Upper lobe of left lung (tissue), 6 donors: ENCODE data around the gene FGF5. TPM values are rescaled to one million over a fixed set of nuclear protein-coding genes. Genes with fewer than 3 reads are reported as not detected.
A peak's percentile ranks its signal among the peaks of the same experiment; 100 is the strongest.

ENCODE experiments used
- ATAC-seq, 2 donors: fragments of 200-7000 bp; cut with Tn5 transposase; one replicate each; pipeline ENCODE4 v1.9.1; 2022; ENCODE audit warnings: mild to moderate bottlenecking in 2 of 2, moderate library complexity in 2 of 2; ENCODE audit not compliant: low FRiP score in 2 of 2
- DNase-seq, 2 donors: peaks; one replicate each; pipeline ENCODE4 v3.0.0-alpha.2; 2019 to 2020
- H3K27ac ChIP-seq, 4 donors: fragments of 200-600 bp; sonication (generic); one replicate each; pipeline ENCODE4 v1.5.1; 2016 to 2019
- H3K27me3 ChIP-seq, 4 donors: fragments of 200-600 bp; sonication (generic); one replicate each; pipeline ENCODE4 v1.5.1; 2017 to 2019
- H3K36me3 ChIP-seq, 4 donors: fragments of 200-600 bp; sonication (generic); one replicate each; pipeline ENCODE4 v1.5.1; 2016 to 2019
- H3K4me1 ChIP-seq, 4 donors: fragments of 200-600 bp; sonication (generic); one replicate each; pipeline ENCODE4 v1.5.1; 2018 to 2019
- H3K4me3 ChIP-seq, 4 donors: fragments of 200-600 bp; sonication (generic); one replicate each; pipeline ENCODE4 v1.5.1; 2017 to 2019; ENCODE audit warnings: mild to moderate bottlenecking in 2 of 4, moderate library complexity in 1 of 4
- H3K9me3 ChIP-seq, 4 donors: fragments of 200-600 bp; sonication (generic); one replicate each; pipeline ENCODE4 v1.5.1; 2018 to 2019
- EP300 ChIP-seq, 4 donors: sonication (generic); formaldehyde crosslinking; IDR thresholded peaks; one replicate each; pipeline ENCODE4 v1.5.1; 2017; ENCODE audit warnings: antibody characterized with exemption in 4 of 4, control low read depth in 2 of 4
- POLR2A ChIP-seq, 4 donors: fragments of 450-650 bp; IDR thresholded peaks; one replicate each; pipeline ENCODE4 v1.5.1; 2016 to 2017; ENCODE audit warnings: antibody characterized with exemption in 4 of 4, mild to moderate bottlenecking in 2 of 4
- POLR2AphosphoS5 ChIP-seq, 2 donors: sonication (generic); formaldehyde crosslinking; IDR thresholded peaks; one replicate each; pipeline ENCODE4 v1.5.1; 2017; ENCODE audit warnings: antibody characterized with exemption in 2 of 2
- WGBS, 2 donors: methylation state at CpG; one replicate each; pipeline ENCODE4 v1.1.5; 2017 to 2018; 5-methylcytosine and 5-hydroxymethylcytosine counted together
- total RNA-seq, 6 donors: library from RNA; depleted of rRNA in 4 of 6; stranded (reverse); fragments of >200 nt in 4 of 6; gene quantifications; one replicate each; pipeline versions ENCODE4 v1.1.0 to v1.2.1, GENCODE V29; 2016 to 2021
- TF ChIP-seq, protein P1 (sequence below), 6 experiments: fragments of 450-650 bp in 4 of 6; fragments of 200-600 bp in 2 of 6; sonication (generic) in 2 of 6; IDR thresholded peaks; one replicate each; pipeline ENCODE4 v1.5.1; 2016 to 2019; ENCODE audit warnings: antibody characterized with exemption in 6 of 6
- donor health status: DM: no; HTN: no; CAD: no; lungs with moderate emphysema.
- donor health status: DM: no; HTN: yes; CAD: no; lungs with severe emphysema.

FGF5 gene
- total RNA-seq, 6 donors from 2014 or later = not detected

DNA sequence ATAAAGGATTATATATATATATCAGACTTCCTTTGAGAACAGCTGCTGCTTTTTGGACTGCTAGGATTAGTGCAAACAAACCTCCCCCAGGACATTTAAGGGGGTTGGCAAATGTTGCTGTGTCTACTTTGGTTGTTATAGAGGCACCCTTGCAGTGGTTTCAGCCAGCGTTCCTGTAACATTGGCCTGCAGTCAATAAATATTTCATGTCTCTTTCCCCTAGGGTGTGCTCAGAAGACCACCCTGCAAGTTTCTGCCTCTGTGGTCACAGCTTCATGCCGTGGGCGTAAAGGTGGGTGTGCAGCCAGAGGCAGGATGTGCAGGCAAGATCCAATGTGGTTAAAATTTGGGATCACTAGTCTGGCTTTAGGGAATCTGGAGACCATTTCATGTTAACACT lies 28.9 kb downstream of the FGF5 start:
- TF ChIP-seq, protein P1, sequence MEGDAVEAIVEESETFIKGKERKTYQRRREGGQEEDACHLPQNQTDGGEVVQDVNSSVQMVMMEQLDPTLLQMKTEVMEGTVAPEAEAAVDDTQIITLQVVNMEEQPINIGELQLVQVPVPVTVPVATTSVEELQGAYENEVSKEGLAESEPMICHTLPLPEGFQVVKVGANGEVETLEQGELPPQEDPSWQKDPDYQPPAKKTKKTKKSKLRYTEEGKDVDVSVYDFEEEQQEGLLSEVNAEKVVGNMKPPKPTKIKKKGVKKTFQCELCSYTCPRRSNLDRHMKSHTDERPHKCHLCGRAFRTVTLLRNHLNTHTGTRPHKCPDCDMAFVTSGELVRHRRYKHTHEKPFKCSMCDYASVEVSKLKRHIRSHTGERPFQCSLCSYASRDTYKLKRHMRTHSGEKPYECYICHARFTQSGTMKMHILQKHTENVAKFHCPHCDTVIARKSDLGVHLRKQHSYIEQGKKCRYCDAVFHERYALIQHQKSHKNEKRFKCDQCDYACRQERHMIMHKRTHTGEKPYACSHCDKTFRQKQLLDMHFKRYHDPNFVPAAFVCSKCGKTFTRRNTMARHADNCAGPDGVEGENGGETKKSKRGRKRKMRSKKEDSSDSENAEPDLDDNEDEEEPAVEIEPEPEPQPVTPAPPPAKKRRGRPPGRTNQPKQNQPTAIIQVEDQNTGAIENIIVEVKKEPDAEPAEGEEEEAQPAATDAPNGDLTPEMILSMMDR (IDR thresholded peaks at IDR 0.05) = no peak
- no peak for TF ChIP-seq EP300 (IDR thresholded peaks at IDR 0.05)
- no peak for TF ChIP-seq POLR2A (IDR thresholded peaks at IDR 0.05)
- TF ChIP-seq POLR2AphosphoS5 (IDR thresholded peaks at IDR 0.05) = no peak
- no peak overlapping the region for H3K27ac ChIP-seq
- H3K4me1 ChIP-seq = no peaks in the 10 kb centered on the region
- 62 to 70% methylated on average over 3 of the region's 3 CpGs for WGBS, 2 donors
- H3K4me3 ChIP-seq = no peak overlapping the region
- H3K9me3 ChIP-seq = no peaks in the 10 kb centered on the region
- H3K36me3 ChIP-seq = no peaks in the 10 kb centered on the region
- H3K27me3 ChIP-seq = no peaks in the 10 kb centered on the region
- DNase-seq (no peak), ATAC-seq (no peak)

GRCh38 chr4:80295826-80296225 lies 29.4 kb downstream of the FGF5 start:
- no peaks in the 10 kb centered on the region for H3K4me1 ChIP-seq
- no peak for DNase-seq
- no peak overlapping the region for H3K4me3 ChIP-seq
- H3K9me3 ChIP-seq = no peaks in the 10 kb centered on the region
- 87 to 92% methylated on average over 5 of the region's 5 CpGs for WGBS, 2 donors
- no peak for ATAC-seq
- no peaks in the 10 kb centered on the region for H3K36me3 ChIP-seq
- H3K27ac ChIP-seq = no peak overlapping the region
- H3K27me3 ChIP-seq = no peaks in the 10 kb centered on the region
- TF ChIP-seq POLR2A (IDR thresholded peaks at IDR 0.05) (no peak), POLR2AphosphoS5 (IDR thresholded peaks at IDR 0.05) (no peak), EP300 (IDR thresholded peaks at IDR 0.05) (no peak)
- TF ChIP-seq, protein P1 (IDR thresholded peaks at IDR 0.05) = no peak

GRCh38 chr4:80301884-80302283 lies 35.4 kb downstream of the FGF5 start:
- WGBS, 2 donors = 63 to 85% methylated on average over 4 of the region's 4 CpGs
- no peak for TF ChIP-seq EP300 (IDR thresholded peaks at IDR 0.05)
- TF ChIP-seq POLR2AphosphoS5 (IDR thresholded peaks at IDR 0.05) = no peak
- TF ChIP-seq, protein P1 (IDR thresholded peaks at IDR 0.05) = no peak
- no peak for TF ChIP-seq POLR2A (IDR thresholded peaks at IDR 0.05)
- Histone ChIP-seq H3K9me3 (no peaks in the 10 kb centered on the region), H3K36me3 (no peaks in the 10 kb centered on the region), H3K4me3 (no peak overlapping the region), H3K27me3 (no peaks in the 10 kb centered on the region), H3K27ac (no peak overlapping the region), H3K4me1 (no peaks in the 10 kb centered on the region)
- DNase-seq (no peak), ATAC-seq (no peak)

DNA sequence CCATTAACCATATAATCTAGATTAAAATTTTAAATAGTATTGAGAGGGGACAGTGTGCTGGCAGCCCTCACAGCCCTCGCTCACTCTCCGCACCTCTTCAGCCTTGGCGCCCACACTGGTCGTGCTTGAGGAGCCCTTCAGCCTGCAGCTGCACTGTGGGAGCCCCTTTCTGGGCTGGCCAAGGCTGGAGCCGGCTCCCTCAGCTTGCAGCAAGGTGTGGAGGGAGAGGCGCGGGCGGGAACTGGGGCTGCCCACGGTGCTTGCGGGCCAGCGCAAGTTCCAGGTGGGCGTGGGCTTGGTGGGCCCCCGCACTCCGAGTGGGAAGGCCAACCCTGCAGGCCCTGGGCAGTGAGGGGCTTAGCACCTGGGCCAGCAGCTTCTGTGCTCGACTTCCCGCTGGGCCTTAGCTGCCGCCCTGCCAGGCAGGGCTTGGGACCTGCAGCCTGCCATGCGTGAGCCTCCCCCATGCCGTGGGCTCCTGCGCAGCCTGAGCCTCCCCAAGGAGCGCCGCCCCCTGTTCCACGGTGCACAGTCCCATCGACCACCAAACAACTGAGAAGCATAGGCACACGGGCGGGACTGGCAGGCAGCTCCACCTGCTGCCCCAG lies 36.3 kb downstream of the FGF5 start:
- Histone ChIP-seq H3K27me3 (no peaks in the 10 kb centered on the region), H3K4me1 (no peaks in the 10 kb centered on the region), H3K27ac (no peak overlapping the region), H3K4me3 (no peak overlapping the region), H3K9me3 (no peaks in the 10 kb centered on the region), H3K36me3 (no peaks in the 10 kb centered on the region)
- WGBS, 2 donors = 88 to 92% methylated on average over 10 to 21 of the region's 26 CpGs
- ATAC-seq = no peak
- TF ChIP-seq, protein P1 (IDR thresholded peaks at IDR 0.05) = no peak
- TF ChIP-seq POLR2AphosphoS5 (IDR thresholded peaks at IDR 0.05) (no peak), POLR2A (IDR thresholded peaks at IDR 0.05) (no peak), EP300 (IDR thresholded peaks at IDR 0.05) (no peak)
- DNase-seq = peak in 1 of 2 donors; percentile 66

- TF ChIP-seq POLR2AphosphoS5 (IDR thresholded peaks at IDR 0.05) (no peak), EP300 (IDR thresholded peaks at IDR 0.05) (no peak), POLR2A (IDR thresholded peaks at IDR 0.05) (no peak)
- TF ChIP-seq, protein P1 (IDR thresholded peaks at IDR 0.05) = no peak
- H3K9me3 ChIP-seq = no peaks in the 10 kb centered on the region
- H3K4me1 ChIP-seq = no peaks in the 10 kb centered on the region
- no peak overlapping the region for H3K4me3 ChIP-seq
- no peak overlapping the region for H3K27ac ChIP-seq
- H3K36me3 ChIP-seq = no peaks in the 10 kb centered on the region
- ATAC-seq (no peak), DNase-seq (no peak)
- WGBS, 2 donors = 82 to 88% methylated on average over 3 of the region's 3 CpGs
- H3K27me3 ChIP-seq = no peaks in the 10 kb centered on the region
Observed at GRCh38 chr4:80305466-80305865, 39.0 kb downstream of the FGF5 start.
